Keratinocyte (primary cell): ENCODE results near the gene GNA15. TPM values are rescaled to one million over a fixed set of nuclear protein-coding genes. Genes with fewer than 3 reads are reported as not detected.

Source experiments
- DNase-seq: peaks from one replicate; pipeline ENCODE4 v3.0.0-alpha.2; 2011; ENCODE audit warnings: low read depth, missing footprints, low spot score
- FAIRE-seq: peaks from 2 replicates; lab custom pipeline; 2011; peaks lifted over from hg19 to GRCh38; lab: Jason Lieb, UNC
- H2AFZ ChIP-seq: 2 replicates; pipeline ENCODE4 v1.6.0; 2012; ENCODE audit warnings: low read length, control low read depth, inconsistent platforms; ENCODE audit not compliant: control insufficient read depth
- H3K27ac ChIP-seq: 2 replicates; pipeline ENCODE4 v1.5.1; 2011; ENCODE audit warnings: low read length; ENCODE audit not compliant: control insufficient read depth, insufficient read depth
- H3K27me3 ChIP-seq: 3 replicates; pipeline ENCODE4 v1.6.0; 2011; ENCODE audit warnings: low read length; ENCODE audit not compliant: control insufficient read depth, insufficient read depth; ENCODE audit errors: extremely low read depth
- H3K36me3 ChIP-seq, 2 experiments: 2 replicates in 1 of 2; 3 replicates in 1 of 2; pipeline ENCODE4 v1.5.1; 2011; ENCODE audit warnings: low read length in 2 of 2, mild to moderate bottlenecking in 1 of 2; ENCODE audit not compliant: control insufficient read depth in 2 of 2, insufficient read depth in 2 of 2; ENCODE audit errors: extremely low read depth in 1 of 2
- H3K4me1 ChIP-seq: 3 replicates; pipeline ENCODE4 v1.5.1; 2011; ENCODE audit warnings: low read length; ENCODE audit not compliant: control insufficient read depth, insufficient read depth; ENCODE audit errors: extremely low read depth
- H3K4me2 ChIP-seq: 3 replicates; pipeline ENCODE4 v1.6.0; 2011; ENCODE audit warnings: low read depth, low read length; ENCODE audit not compliant: control insufficient read depth, insufficient read depth; ENCODE audit errors: extremely low read depth
- H3K4me3 ChIP-seq, 3 experiments: fragments of 200-600 bp in 1 of 3; sonication (generic) in 1 of 3; 2 replicates in 2 of 3; 3 replicates in 1 of 3; pipeline ENCODE4 v1.5.1; 2011 to 2016; ENCODE audit warnings: low read length in 3 of 3, mild to moderate bottlenecking in 3 of 3, control low read depth in 2 of 3, inconsistent platforms in 1 of 3, low read depth in 1 of 3, mixed read lengths in 1 of 3, mixed run types in 1 of 3, moderate library complexity in 1 of 3; ENCODE audit not compliant: control insufficient read depth in 2 of 3, insufficient read depth in 2 of 3; ENCODE audit errors: extremely low read depth in 1 of 3
- H3K79me2 ChIP-seq: 2 replicates; pipeline ENCODE4 v1.6.0; 2012; ENCODE audit warnings: low read length; ENCODE audit not compliant: control insufficient read depth, insufficient read depth
- H3K9ac ChIP-seq: 3 replicates; pipeline ENCODE4 v1.6.0; 2011; ENCODE audit warnings: low read length; ENCODE audit not compliant: control insufficient read depth, insufficient read depth; ENCODE audit errors: extremely low read depth
- H3K9me1 ChIP-seq: 3 replicates; pipeline ENCODE4 v1.6.0; 2011; ENCODE audit warnings: low read length; ENCODE audit not compliant: control insufficient read depth, insufficient read depth; ENCODE audit errors: extremely low read depth
- H3K9me3 ChIP-seq: 2 replicates; pipeline ENCODE4 v1.5.1; 2012; ENCODE audit warnings: low read depth, low read length; ENCODE audit not compliant: control insufficient read depth
- H4K20me1 ChIP-seq: 3 replicates; pipeline ENCODE4 v1.6.0; 2011; ENCODE audit warnings: low read length; ENCODE audit not compliant: control insufficient read depth, insufficient read depth; ENCODE audit errors: extremely low read depth
- EZH2 ChIP-seq: IDR thresholded peaks from one replicate; pipeline ENCODE4 v1.6.1; 2012; ENCODE audit warnings: inconsistent platforms, mild to moderate bottlenecking, low read length, moderate library complexity
- dilution Hi-C: fragments of 300-500 bp; cut with MboI; formaldehyde crosslinking; loops from one replicate; pipeline ENCODE4 v1.7.0; 2020; ENCODE audit warnings: low sequenced_read_pairs; ENCODE audit not compliant: extremely low pct_ligation_motif_present
- polyA plus RNA-seq, 5 experiments: library from polyadenylated mRNA; depleted of rRNA in 3 of 5; stranded (reverse) in 3 of 5; stranded (forward) in 1 of 5; unstranded in 1 of 5; fragments of >200 nt; gene quantifications; 1 replicate in 1 of 5; 2 replicates in 3 of 5; 3 replicates in 1 of 5; pipeline versions ENCODE4 v1.2.1 to v1.2.3, GENCODE V29; 2011 to 2012; ENCODE audit warnings: missing spikeins in 2 of 5, low read depth in 1 of 5, low replicate concordance in 1 of 5
- TF ChIP-seq, protein P1 (sequence below), 3 experiments: IDR thresholded peaks in 1 of 3; conservative IDR thresholded peaks in 1 of 3; optimal IDR thresholded peaks in 1 of 3; 2 replicates in 2 of 3; 3 replicates in 1 of 3; pipeline versions ENCODE3 to v1.5.1; 2011; ENCODE audit warnings: low read length in 3 of 3, mild to moderate bottlenecking in 3 of 3, moderate library complexity in 2 of 3, control low read depth in 1 of 3, inconsistent platforms in 1 of 3; ENCODE audit not compliant: insufficient read depth in 2 of 3; ENCODE audit errors: extremely low read depth in 1 of 3

GNA15 gene
- polyA plus RNA-seq, 1 donor (not counting 4 experiments of a cell fraction or from before 2014, with no cell fraction given), result 60.0 TPM

DNA sequence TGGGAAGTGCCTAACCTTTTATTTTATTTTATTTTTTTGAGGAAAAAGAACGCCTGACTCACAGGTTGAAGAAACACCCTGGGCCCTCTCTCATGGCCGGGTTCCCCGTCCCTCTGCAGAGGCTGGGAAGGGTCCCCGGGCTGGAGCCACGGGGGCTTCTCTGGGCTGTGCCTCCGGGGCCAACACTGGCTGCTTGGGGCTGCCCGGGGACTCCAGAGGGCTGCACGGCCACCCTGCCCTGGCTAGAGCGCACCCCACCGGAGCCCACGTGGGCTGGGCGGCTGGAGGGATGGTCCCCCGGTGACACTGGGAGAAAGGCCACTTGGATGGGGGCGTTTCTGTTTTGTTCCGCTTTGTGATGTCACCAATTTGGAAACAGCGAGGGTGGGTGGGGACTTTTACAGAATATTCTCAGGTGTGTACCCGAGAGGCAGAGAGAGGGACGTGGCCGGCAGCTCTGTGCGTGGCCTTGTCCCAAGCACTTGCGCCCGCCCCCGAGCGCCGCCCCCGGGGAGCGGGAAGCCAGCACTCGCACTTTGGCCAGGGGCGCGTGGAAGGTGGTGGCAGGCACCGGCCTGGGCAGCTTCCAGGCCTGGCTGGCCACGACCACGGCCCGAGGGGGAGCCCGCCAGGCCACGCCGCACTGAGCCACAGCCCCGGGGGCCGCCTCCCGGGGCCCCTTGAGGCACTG lies 13.9 kb upstream of the GNA15 start:
- H3K36me3 ChIP-seq, result peaks cover 10 to 20% of the 10 kb centered on the region in 2 experiments
- no peak overlapping the region for H3K4me3 ChIP-seq
- no peaks in the 10 kb centered on the region for H3K9me3 ChIP-seq
- H2AFZ ChIP-seq, result no peak overlapping the region
- FAIRE-seq (no peak), DNase-seq (no peak)
- no peak overlapping the region for H3K27ac ChIP-seq
- H3K4me1 ChIP-seq, result no peaks in the 10 kb centered on the region
- H3K27me3 ChIP-seq, result no peaks in the 10 kb centered on the region
- dilution Hi-C loops, result no loop called here
- H3K4me2 ChIP-seq, result no peak overlapping the region
- H4K20me1 ChIP-seq, result peaks cover 2% of the 10 kb centered on the region
- H3K9me1 ChIP-seq, result no peaks in the 10 kb centered on the region
- H3K9ac ChIP-seq, result no peak overlapping the region
- TF ChIP-seq, protein P1, sequence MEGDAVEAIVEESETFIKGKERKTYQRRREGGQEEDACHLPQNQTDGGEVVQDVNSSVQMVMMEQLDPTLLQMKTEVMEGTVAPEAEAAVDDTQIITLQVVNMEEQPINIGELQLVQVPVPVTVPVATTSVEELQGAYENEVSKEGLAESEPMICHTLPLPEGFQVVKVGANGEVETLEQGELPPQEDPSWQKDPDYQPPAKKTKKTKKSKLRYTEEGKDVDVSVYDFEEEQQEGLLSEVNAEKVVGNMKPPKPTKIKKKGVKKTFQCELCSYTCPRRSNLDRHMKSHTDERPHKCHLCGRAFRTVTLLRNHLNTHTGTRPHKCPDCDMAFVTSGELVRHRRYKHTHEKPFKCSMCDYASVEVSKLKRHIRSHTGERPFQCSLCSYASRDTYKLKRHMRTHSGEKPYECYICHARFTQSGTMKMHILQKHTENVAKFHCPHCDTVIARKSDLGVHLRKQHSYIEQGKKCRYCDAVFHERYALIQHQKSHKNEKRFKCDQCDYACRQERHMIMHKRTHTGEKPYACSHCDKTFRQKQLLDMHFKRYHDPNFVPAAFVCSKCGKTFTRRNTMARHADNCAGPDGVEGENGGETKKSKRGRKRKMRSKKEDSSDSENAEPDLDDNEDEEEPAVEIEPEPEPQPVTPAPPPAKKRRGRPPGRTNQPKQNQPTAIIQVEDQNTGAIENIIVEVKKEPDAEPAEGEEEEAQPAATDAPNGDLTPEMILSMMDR (optimal IDR thresholded peaks at IDR 0.05 in 1 of 3, IDR thresholded peaks at IDR 0.05 in 1 of 3, conservative IDR thresholded peaks at IDR 0.05 in 1 of 3; ENCODE audit: extremely low read depth in 1 of 3, insufficient read depth in 2 of 3, low read length in 3 of 3), result no peak
- no peak for TF ChIP-seq EZH2
- no peaks in the 10 kb centered on the region for H3K79me2 ChIP-seq

DNA sequence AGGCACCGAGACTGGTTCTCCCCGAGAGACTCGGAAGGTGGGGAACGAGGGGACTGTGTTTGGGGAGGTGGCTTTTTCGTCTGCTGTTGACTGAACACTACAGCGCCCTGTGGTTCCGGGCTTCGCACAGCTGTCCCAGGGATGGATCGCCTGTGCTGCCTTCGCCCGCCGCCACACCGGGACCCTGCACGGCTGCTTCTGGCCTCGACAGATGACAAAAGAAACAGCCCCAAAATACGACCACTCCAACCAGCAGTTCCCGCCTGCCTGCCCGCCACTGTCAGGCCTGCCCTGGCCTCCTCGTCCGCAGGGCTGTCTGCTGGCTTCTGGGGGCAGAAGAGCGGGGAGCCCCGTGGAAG lies 13.3 kb upstream of the GNA15 start:
- DNase-seq (no peak), FAIRE-seq (no peak)
- Histone ChIP-seq H3K9me3 (no peaks in the 10 kb centered on the region), H3K27me3 (no peaks in the 10 kb centered on the region), H3K9me1 (no peaks in the 10 kb centered on the region), H3K9ac (no peak overlapping the region), H3K4me1 (no peaks in the 10 kb centered on the region), H4K20me1 (no peaks in the 10 kb centered on the region), H2AFZ (no peak overlapping the region), H3K27ac (no peak overlapping the region), H3K36me3 (peaks cover 10 to 20% of the 10 kb centered on the region in 2 experiments), H3K79me2 (no peaks in the 10 kb centered on the region), H3K4me3 (no peak overlapping the region), H3K4me2 (no peak overlapping the region)
- TF ChIP-seq, protein P1 (optimal IDR thresholded peaks at IDR 0.05 in 1 of 3, IDR thresholded peaks at IDR 0.05 in 1 of 3, conservative IDR thresholded peaks at IDR 0.05 in 1 of 3; ENCODE audit: extremely low read depth in 1 of 3, insufficient read depth in 2 of 3, low read length in 3 of 3), result no peak
- TF ChIP-seq EZH2, result no peak
- dilution Hi-C loops, result no loop called here
